ENCODE measurements around the gene MYOF.

MYOF gene

DNA sequence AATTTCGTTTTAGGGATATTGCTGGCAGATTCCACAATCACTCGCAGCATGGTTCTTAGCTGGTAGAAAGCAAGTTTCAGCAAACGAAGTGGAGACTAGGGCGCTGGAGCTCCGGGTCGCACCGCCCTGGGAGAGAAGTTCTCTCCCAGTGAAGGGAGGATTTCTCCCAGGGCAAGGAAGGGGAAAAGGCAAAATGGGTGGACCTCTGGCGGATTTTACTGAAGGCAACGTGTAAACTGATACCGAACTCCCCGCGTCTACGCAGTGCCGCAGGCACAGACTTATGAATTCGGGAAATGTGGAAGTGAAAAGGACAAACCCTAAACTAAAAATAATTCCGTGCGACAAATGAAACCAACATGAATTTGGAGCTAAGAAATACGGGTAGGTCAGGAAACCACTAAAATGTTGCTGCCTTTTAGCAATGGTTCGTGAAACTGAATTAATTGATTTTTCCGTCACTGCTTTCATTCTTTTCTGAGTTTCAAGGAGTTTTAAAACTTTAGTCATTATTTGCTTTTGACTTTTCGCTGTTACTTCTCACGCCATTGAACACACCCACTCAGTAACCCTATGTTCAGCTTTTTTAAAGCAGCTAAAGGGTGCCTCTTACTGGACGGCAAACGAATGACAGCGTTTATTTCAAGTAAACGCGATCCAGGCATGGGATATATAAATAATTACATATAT, at the start of gene MYOF:
TSS of gene MYOF (minus strand) at position 190 of the 690 bp plus-strand sequence. CDS start at position 50, 140 bp downstream.
- peak; percentile 44 to 66 for DNase-seq

- no peak for DNase-seq
Observed at GRCh38 chr10:93518531-93518930, 36.4 kb upstream of the MYOF start.

DNA sequence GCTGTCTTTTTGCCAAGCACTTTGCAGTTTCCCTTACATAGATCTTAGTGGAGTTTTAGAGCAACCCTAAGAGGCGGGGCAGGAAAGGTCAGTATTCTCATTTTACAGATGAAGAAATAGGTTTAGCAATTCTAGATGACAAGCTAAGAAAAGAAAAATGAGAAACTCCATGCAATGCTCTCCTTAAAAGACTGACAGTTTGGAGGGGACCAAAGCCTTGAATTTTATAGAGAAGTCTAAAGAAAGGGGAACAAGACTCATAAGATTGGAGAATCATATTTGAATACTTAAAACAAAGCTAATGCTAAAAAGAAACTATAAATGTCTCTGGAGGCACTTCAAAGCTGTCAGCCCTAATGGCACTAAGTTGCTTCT, 33.9 kb upstream of the MYOF start:
- DNase-seq, result no peak

- DNase-seq, result no peak
Observed at GRCh38 chr10:93515071-93516005, 33.2 kb upstream of the MYOF start.

DNA sequence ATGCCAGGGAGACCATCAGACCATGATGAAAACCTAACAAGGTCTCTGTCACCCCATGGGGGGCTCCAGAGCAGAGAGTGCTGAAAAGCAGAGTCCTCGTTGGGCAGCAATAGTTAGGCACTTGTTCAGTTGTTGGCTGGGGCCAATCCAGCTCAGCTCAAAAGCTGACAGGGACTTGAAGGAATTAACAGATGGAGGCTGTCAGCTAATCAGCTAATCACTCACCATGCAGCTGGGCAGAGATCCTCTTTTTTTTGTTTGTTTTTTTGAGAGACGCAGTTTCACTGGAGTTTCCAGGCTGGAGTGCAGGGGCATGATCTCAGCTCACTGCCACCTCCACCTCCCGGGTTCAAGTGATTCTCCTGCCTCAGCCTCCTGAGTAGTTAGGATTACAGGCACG, 32.4 kb upstream of the MYOF start:
- no peak for DNase-seq

DNA sequence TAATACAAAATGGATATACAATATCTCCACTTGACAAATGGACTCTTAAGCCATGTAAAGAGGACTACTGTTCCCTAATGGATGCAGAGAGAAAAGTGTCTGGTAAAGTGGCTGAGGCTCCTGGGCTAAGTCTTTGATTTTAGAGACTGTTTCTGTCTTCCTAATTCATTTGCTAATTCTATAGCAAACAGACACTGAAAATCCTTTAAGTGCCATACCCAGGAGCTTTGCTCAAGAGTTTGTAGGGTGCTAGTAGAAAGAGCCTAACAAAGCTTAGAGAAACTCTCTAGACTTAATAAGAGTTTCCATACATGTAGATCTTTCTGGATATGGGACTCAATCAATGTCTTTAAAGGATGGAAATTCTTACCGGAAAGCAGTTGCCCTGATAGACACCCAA, 31.0 kb upstream of the MYOF start:
- DNase-seq, result no peak

GRCh38 chr10:93512565-93512964, 30.4 kb upstream of the MYOF start:
- no peak for DNase-seq

DNA sequence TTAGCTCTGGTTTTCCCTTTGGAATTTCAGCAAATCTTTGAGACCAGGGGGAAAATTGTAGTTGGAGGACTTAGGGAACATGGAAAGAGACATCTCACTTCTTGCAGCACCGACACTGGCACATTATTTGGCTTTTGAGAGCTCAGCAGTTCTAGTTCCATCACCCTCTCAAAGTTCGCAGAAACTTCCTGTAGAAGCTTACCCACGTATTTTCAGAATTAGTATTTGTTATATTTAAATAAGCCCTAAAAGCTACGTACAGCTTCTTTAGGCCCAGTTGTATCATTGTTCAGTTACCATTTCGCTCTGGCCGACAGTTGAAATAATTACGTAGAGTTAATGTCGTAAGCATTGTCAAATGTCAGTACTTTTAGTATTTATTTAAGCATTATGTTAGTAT, 27.7 kb upstream of the MYOF start:
- no peak for DNase-seq

GRCh38 chr10:93505075-93505474, 22.9 kb upstream of the MYOF start:
- no peak for DNase-seq

DNA sequence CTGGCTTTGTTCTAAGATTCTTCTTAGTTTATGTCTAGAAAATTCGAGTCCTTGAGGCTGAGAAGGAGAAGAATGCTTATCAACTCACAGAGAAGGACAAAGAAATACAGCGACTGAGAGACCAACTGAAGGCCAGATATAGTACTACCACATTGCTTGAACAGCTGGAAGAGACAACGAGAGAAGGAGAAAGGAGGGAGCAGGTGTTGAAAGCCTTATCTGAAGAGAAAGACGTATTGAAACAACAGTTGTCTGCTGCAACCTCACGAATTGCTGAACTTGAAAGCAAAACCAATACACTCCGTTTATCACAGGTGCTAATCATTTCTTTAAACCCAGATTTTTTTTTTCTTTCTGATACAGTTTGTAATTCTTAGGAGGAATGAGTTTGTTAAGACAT, 20.9 kb upstream of the MYOF start:
- no peak for DNase-seq

DNA sequence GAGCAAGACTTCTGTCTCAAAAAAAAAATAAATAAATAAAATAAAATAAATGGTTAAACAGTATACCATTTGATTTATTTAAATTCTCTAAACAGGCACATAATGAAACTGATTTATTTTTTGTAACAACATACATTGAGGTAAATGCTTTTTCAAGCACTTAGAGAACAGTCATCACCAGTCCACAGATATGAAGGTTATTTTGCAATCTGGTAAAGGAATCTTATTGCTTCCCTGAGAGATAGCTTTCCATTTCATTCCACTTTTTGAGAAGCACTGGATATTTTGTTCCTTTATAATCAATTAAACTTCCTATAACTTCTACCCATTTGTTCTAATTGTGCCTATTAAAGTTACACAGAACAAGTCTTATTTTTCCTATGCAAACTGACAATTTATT, 19.5 kb upstream of the MYOF start:
- no peak for DNase-seq

GRCh38 chr10:93498166-93498565, 16.0 kb upstream of the MYOF start:
- DNase-seq, result peak in 1 of 2 experiments; percentile 19

GRCh38 chr10:93496322-93497041, 14.3 kb upstream of the MYOF start, which contains the start of gene CEP55:
Gene CEP55 (plus strand): TSS chr10:93496612. CDS start chr10:93500052, 3,440 bp downstream.
- DNase-seq, result peak; percentile 94 to 97

GRCh38 chr10:93495654-93496321, 13.7 kb upstream of the MYOF start:
- DNase-seq, result peak; percentile 17 to 35

- DNase-seq, result no peak
Observed at GRCh38 chr10:93494494-93494893, 12.4 kb upstream of the MYOF start.

- DNase-seq, result no peak
Observed at GRCh38 chr10:93493162-93493561, 11.0 kb upstream of the MYOF start.

DNA sequence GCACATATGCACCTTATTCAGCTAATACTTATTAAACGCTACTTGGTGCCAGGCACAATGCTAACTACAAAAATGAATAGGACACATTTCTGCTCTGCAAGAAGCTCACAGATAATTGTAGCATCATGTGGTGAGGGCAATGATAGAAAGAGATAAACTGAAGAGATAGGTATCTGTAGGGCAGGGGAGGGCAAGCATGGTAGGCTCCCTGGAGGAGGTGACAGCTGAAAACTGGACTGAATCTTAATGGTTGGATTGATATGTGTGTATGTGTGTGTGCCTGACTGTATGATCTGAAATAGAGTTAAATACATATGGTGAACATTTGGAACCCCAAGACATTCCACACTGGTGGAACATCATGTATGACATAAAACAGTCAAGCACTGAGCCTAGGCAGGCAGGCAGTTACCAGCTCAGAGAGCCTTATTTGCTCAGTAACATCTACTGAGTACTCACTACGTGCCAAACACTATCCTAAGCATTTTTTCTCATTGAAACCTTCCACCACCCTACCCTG, 9.5 kb upstream of the MYOF start:
- no peak for DNase-seq

DNA sequence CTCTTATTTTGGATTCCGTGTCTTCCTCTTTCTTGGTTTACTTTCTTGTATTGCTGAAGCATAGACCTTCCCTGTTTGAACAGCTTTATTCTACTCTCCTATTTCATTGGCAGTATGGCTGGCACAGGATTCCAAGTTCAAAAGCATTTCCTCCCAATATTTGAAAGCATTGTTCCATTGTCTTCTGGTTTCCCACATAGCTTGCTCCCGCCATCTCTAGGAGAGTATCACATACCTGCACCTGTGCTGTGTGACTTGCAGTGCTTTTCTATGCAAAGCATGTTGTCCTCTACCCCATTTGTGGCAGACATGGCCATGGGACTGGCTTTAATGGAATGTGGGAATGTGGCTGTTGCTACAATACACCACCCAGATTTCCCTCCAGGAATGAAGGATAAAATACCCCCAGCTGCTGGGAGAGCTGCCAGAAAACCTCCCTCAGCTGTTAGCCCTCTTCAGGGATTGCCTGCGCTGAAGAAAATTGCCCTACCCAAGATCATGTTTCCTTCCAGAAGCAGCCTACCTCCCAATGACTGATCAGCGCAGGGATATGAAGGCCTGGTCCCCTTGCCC, 6.9 kb upstream of the MYOF start:
- no peak for DNase-seq

DNA sequence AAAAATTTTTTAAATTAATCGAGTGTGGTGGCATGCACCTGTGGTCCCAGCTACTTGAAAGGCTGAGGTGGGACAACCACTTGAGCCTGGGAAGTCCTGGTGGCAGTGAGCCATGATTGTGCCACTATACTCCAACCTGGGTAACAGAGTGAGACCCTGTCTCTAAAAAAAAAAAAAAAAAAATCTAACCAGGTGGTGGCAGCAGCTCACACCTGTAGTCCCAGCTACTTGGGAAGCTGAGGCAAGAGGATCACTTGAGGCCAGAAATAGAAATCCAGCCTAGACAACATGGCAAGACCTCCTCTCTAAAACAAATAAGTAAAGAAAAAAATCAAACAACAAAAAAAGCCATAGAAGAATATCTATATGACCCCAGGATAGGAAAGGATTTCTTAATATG, 3.6 kb upstream of the MYOF start:
- DNase-seq, result no peak

DNA sequence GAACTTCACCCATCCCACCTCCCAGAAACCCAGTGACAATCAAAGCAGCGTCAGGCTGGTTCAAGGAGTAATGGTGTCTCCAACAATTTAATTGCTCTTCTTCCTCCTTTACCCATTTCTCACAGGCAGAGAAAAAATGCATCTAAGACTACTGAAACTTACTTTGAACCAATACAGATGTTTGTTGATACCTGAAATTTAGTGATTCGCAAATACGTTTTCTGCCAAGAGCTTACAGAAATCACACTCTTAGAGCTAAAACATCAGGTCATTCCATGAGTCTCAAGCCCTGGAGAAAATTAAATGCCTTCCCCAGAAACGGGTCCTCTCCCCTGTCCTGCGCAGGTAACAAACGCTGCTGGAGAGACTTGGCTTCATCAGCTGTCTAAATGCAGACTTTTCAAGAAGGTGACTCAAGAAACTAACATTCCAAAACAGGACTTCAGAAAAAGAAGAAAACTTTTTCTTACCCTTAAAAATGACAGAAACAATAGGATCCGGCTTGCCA, 443 bp downstream of the MYOF start:
- no peak for DNase-seq

- DNase-seq, result no peak
Observed at GRCh38 chr10:93478873-93479272, 3.3 kb downstream of the MYOF start.

DNA sequence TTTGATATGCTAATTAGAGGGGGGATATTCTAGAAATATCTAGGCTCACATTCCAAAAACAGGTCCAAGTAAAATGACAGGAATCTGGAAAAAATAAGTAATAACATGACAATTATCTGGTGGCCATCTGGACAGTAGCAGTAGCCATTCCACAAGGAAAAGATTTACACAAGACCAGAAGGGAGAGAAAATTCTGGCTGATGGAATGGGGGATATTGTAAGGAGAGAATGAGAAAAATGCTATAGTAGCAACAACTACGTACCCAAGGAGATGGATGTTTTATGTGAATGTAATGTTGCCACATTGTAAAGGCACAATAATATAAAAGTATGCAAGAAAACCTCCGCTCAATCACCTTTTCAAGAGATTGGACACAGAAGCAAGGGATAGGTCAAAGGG, 5.4 kb downstream of the MYOF start:
- DNase-seq, result no peak
